ENCODE measurements around the gene PRR36.

DNA sequence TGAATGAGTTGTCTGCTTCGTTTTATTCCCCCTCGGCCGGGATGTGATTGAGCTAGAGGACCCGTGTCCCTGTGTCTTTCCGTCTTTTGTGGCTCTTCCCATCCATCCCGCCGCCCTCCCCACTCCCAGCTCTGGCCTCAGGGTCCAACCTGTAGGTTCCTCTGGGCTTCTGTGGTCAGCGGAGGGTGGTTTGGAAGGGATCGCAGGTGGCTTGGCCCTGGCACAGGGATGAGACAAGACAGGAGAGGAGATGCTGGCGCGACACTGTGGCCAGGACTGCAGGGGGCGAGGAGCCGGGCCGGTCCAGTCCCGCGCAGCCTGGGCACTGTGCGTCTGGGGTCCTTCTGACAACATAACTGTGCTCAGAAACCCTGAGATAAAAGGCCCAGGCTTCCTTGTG, 42.2 kb downstream of the PRR36 start:
- TF ChIP-seq, protein P1, sequence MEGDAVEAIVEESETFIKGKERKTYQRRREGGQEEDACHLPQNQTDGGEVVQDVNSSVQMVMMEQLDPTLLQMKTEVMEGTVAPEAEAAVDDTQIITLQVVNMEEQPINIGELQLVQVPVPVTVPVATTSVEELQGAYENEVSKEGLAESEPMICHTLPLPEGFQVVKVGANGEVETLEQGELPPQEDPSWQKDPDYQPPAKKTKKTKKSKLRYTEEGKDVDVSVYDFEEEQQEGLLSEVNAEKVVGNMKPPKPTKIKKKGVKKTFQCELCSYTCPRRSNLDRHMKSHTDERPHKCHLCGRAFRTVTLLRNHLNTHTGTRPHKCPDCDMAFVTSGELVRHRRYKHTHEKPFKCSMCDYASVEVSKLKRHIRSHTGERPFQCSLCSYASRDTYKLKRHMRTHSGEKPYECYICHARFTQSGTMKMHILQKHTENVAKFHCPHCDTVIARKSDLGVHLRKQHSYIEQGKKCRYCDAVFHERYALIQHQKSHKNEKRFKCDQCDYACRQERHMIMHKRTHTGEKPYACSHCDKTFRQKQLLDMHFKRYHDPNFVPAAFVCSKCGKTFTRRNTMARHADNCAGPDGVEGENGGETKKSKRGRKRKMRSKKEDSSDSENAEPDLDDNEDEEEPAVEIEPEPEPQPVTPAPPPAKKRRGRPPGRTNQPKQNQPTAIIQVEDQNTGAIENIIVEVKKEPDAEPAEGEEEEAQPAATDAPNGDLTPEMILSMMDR (IDR thresholded peaks at IDR 0.05) = no peak
- TF ChIP-seq POLR2A (IDR thresholded peaks at IDR 0.05) = no peak
